Measurements from ENCODE around the gene FLYWCH2.
A peak's percentile ranks its signal among the peaks of the same experiment; 100 is the strongest.
"Not testable (repeated sequence)": the region's sequence is repeated elsewhere in the genome, so short reads cannot be mapped to it uniquely, and the experiment has no call there.

The FLYWCH2 gene

DNA sequence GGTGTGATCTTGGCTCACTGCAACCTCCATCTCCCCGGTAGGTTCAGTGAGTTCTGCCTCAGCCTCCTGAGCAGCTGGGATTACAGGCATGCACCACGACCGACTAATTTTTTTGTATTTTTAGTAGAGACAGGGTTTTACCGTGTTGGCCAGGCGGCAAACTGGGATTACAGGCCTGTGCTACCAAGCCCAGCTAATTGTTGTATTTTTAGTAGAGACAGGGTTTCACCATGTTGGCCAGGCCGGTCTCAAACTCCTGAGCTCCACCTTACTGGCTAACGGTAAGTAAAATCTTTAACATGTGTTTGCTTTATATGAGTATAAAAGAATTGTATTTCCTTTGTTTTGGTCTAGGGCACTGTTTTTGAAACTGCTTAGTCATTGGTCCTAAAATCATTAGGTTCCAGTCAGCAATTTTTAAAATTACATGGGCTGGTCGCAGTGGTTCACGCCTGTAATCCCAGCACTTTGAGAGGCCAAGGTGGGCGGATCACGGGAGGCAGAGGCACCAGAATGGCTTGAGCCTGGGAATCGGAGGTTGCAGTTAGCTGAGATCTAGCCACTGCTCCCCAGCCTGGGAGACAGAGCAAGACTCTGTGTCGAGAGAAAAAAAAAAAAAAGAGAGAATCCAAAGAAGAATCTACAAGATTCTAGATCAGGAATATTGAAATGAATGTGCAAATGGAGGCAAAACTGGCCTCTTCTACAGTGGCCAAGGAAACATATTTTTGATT is 32.3 kb downstream of the FLYWCH2 start:
- peaks cover 35% of the 10 kb centered on the region for H3K36me3 Mint-ChIP-seq (ENCODE audit: insufficient read depth)
- no peaks in the 10 kb centered on the region for H3K9me3 Mint-ChIP-seq
- ATAC-seq (replicated peaks; ENCODE audit: extremely low read depth, poor library complexity, severe bottlenecking) (no peak), DNase-seq (ENCODE audit: low spot score in 2 of 2) (no peak)
- H3K4me3 Mint-ChIP-seq: no peak overlapping the region
- no peaks in the 10 kb centered on the region for H3K27me3 Mint-ChIP-seq
- H3K27ac Mint-ChIP-seq (ENCODE audit: low read depth): no peak overlapping the region
- peaks cover 26% of the 10 kb centered on the region for H3K4me1 Mint-ChIP-seq

GRCh38 chr16:2919511-2920255 is 36.7 kb downstream of the FLYWCH2 start:
- H3K4me1 Mint-ChIP-seq: peaks cover 12% of the 10 kb centered on the region
- ATAC-seq (replicated peaks; ENCODE audit: extremely low read depth, poor library complexity, severe bottlenecking): no peak

GRCh38 chr16:2923481-2923880 is 40.5 kb downstream of the FLYWCH2 start:
- peaks cover 21% of the 10 kb centered on the region for H3K4me1 Mint-ChIP-seq
- no peaks in the 10 kb centered on the region for H3K27me3 Mint-ChIP-seq
- ATAC-seq (replicated peaks; ENCODE audit: extremely low read depth, poor library complexity, severe bottlenecking) (no peak), DNase-seq (ENCODE audit: low spot score in 2 of 2) (no peak)
- H3K27ac Mint-ChIP-seq (ENCODE audit: low read depth): no peak overlapping the region
- no peaks in the 10 kb centered on the region for H3K9me3 Mint-ChIP-seq
- H3K36me3 Mint-ChIP-seq (ENCODE audit: insufficient read depth): peaks cover 16% of the 10 kb centered on the region
- H3K4me3 Mint-ChIP-seq: no peak overlapping the region

More at GRCh38 chr16:2919511-2920255, 36.7 kb downstream of the FLYWCH2 start:
- Mint-ChIP-seq H3K27ac (ENCODE audit: low read depth) (peak overlapping the region; percentile 49), H3K4me3 (no peak overlapping the region), H3K27me3 (no peaks in the 10 kb centered on the region), H3K9me3 (no peaks in the 10 kb centered on the region), H3K36me3 (ENCODE audit: insufficient read depth) (peaks cover 28% of the 10 kb centered on the region)
- DNase-seq (ENCODE audit: low spot score in 2 of 2): peak; percentile 49 to 50

DNA sequence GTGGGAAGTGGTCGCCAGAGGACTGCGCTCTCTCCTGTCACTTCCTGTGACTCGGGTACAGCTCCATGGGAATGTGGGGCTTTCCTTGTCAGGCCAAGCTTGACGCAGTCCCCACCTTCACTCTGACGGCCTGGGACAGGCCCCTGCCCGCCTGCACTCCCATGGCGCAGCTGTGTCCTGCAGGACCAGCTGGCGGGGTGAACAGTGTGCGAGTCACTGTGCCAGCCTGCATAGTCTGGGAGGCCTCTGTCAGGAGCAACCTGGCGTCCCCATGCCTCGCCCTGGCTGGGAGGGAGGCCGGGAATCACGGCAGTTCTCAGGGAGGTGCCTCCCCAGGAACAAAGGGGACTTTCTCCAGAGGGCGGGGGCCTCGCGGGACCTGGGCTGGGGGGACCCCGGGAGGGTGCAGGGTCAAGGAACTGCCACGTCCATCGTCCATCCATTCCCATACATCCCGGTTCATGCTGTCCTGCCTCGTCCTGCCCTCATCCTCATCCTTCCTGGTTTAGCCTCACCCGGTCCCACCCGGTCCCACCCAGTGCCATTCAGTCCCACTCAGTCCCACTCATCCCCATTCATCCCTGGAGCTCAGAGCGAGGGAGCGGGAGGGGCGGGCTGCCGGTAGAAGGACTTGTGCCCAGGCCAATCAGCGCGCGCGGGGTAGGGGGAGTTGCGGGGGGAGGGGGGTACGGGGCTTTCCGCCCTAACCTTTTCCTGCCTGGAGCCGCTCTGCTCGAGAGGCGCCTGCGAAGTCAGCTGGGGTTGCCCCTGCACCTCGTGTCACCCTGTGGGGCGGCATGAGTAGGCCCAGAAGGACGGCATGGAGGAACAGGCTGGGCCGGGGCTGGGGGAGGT is 42.1 kb downstream of the FLYWCH2 start:
- DNase-seq (ENCODE audit: low spot score in 2 of 2) (no peak), ATAC-seq (replicated peaks; ENCODE audit: extremely low read depth, poor library complexity, severe bottlenecking) (no peak)
- H3K9me3 Mint-ChIP-seq: no peaks in the 10 kb centered on the region
- H3K27ac Mint-ChIP-seq (ENCODE audit: low read depth): no peak overlapping the region
- no peaks in the 10 kb centered on the region for H3K27me3 Mint-ChIP-seq
- peaks cover 6% of the 10 kb centered on the region for H3K36me3 Mint-ChIP-seq (ENCODE audit: insufficient read depth)
- H3K4me1 Mint-ChIP-seq: peaks cover 15% of the 10 kb centered on the region
- H3K4me3 Mint-ChIP-seq: no peak overlapping the region

GRCh38 chr16:2925951-2926649 is 43.1 kb downstream of the FLYWCH2 start:
- Mint-ChIP-seq H3K4me3 (no peak overlapping the region), H3K4me1 (peaks cover 15% of the 10 kb centered on the region)
- ATAC-seq (replicated peaks; ENCODE audit: extremely low read depth, poor library complexity, severe bottlenecking): no peak

DNA sequence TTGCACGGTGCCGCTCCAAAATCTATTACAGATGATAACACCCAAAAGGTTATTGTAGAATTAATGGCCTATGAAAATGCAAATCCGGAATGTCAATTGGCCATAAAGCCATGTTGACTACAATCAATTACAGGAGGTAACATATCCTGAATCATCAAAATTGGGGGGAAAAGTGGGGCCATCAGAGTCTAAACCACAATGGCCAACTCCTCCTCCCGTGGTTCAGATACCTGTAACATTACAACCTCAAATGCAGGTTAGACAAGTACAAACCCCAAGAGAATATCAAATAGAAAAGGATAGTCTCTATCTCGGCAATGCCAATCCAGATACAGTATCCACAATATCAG is 43.6 kb downstream of the FLYWCH2 start:
- Mint-ChIP-seq H3K9me3 (no peaks in the 10 kb centered on the region), H3K27ac (ENCODE audit: low read depth) (peak overlapping the region; percentile 0), H3K4me1 (peaks cover 15% of the 10 kb centered on the region), H3K27me3 (no peaks in the 10 kb centered on the region), H3K4me3 (no peak overlapping the region), H3K36me3 (ENCODE audit: insufficient read depth) (peaks cover 8% of the 10 kb centered on the region)
- DNase-seq (ENCODE audit: low spot score in 2 of 2) (no peak), ATAC-seq (replicated peaks; ENCODE audit: extremely low read depth, poor library complexity, severe bottlenecking) (no peak)

More at GRCh38 chr16:2925951-2926649, 43.1 kb downstream of the FLYWCH2 start:
- peaks cover 8% of the 10 kb centered on the region for H3K36me3 Mint-ChIP-seq (ENCODE audit: insufficient read depth)
- no peak for DNase-seq (ENCODE audit: low spot score in 2 of 2)
- H3K27ac Mint-ChIP-seq (ENCODE audit: low read depth): no peak overlapping the region
- no peaks in the 10 kb centered on the region for H3K9me3 Mint-ChIP-seq
- H3K27me3 Mint-ChIP-seq: no peaks in the 10 kb centered on the region

GRCh38 chr16:2927010-2927646 is 44.1 kb downstream of the FLYWCH2 start:
- peak; percentile 100 for ATAC-seq (replicated peaks; ENCODE audit: extremely low read depth, poor library complexity, severe bottlenecking)
- H3K36me3 Mint-ChIP-seq (ENCODE audit: insufficient read depth): peaks cover 9% of the 10 kb centered on the region
- H3K4me3 Mint-ChIP-seq: no peak overlapping the region
- no peaks in the 10 kb centered on the region for H3K27me3 Mint-ChIP-seq
- peak overlapping the region; percentile 0 for H3K27ac Mint-ChIP-seq (ENCODE audit: low read depth)
- DNase-seq (ENCODE audit: low spot score in 2 of 2): peak; percentile 80 to 84
- no peaks in the 10 kb centered on the region for H3K9me3 Mint-ChIP-seq
- H3K4me1 Mint-ChIP-seq: peaks cover 15% of the 10 kb centered on the region

GRCh38 chr16:2928151-2928550 is 45.1 kb downstream of the FLYWCH2 start:
- H3K4me1 Mint-ChIP-seq; H3K27ac Mint-ChIP-seq (ENCODE audit: low read depth); H3K9me3 Mint-ChIP-seq; DNase-seq (ENCODE audit: low spot score in 2 of 2); H3K4me3 Mint-ChIP-seq; H3K27me3 Mint-ChIP-seq; ATAC-seq (replicated peaks; ENCODE audit: extremely low read depth, poor library complexity, severe bottlenecking): not testable (repeated sequence)
- peaks cover 13% of the 10 kb centered on the region for H3K36me3 Mint-ChIP-seq (ENCODE audit: insufficient read depth)

GRCh38 chr16:2928796-2929195 is 45.8 kb downstream of the FLYWCH2 start:
- Mint-ChIP-seq H3K4me3 (no peak overlapping the region), H3K36me3 (ENCODE audit: insufficient read depth) (peaks cover 13% of the 10 kb centered on the region), H3K27ac (ENCODE audit: low read depth) (no peak overlapping the region), H3K9me3 (no peaks in the 10 kb centered on the region), H3K4me1 (peaks cover 9% of the 10 kb centered on the region), H3K27me3 (no peaks in the 10 kb centered on the region)
- no peak for ATAC-seq (replicated peaks; ENCODE audit: extremely low read depth, poor library complexity, severe bottlenecking)
- no peak for DNase-seq (ENCODE audit: low spot score in 2 of 2)

- H3K36me3 Mint-ChIP-seq (ENCODE audit: insufficient read depth): peaks cover 19% of the 10 kb centered on the region
- no peaks in the 10 kb centered on the region for H3K27me3 Mint-ChIP-seq
- no peak overlapping the region for H3K4me3 Mint-ChIP-seq
- H3K9me3 Mint-ChIP-seq: no peaks in the 10 kb centered on the region
- ATAC-seq (replicated peaks; ENCODE audit: extremely low read depth, poor library complexity, severe bottlenecking): no peak
- no peak for DNase-seq (ENCODE audit: low spot score in 2 of 2)
- H3K4me1 Mint-ChIP-seq: peaks cover 9% of the 10 kb centered on the region
- H3K27ac Mint-ChIP-seq (ENCODE audit: low read depth): no peak overlapping the region
Observed at GRCh38 chr16:2929693-2930092, 46.7 kb downstream of the FLYWCH2 start.

- Mint-ChIP-seq H3K36me3 (ENCODE audit: insufficient read depth) (peaks cover 20% of the 10 kb centered on the region), H3K9me3 (no peaks in the 10 kb centered on the region), H3K4me3 (no peak overlapping the region), H3K4me1 (peaks cover 9% of the 10 kb centered on the region), H3K27me3 (no peaks in the 10 kb centered on the region), H3K27ac (ENCODE audit: low read depth) (no peak overlapping the region)
- no peak for ATAC-seq (replicated peaks; ENCODE audit: extremely low read depth, poor library complexity, severe bottlenecking)
- DNase-seq (ENCODE audit: low spot score in 2 of 2): no peak
Observed at GRCh38 chr16:2930236-2930635, 47.2 kb downstream of the FLYWCH2 start.
